CD1c-positive myeloid dendritic cell (primary cell): ENCODE data around the gene ARID3B.
A peak's percentile ranks its signal among the peaks of the same experiment; 100 is the strongest.
"Not testable (repeated sequence)": the region's sequence is repeated elsewhere in the genome, so short reads cannot be mapped to it uniquely, and the experiment has no call there.

ENCODE experiments used
- DNase-seq: peaks from one replicate; pipeline ENCODE4 v3.0.0-alpha.2; 2016; ENCODE audit errors: extremely low spot score

The ARID3B gene

DNA sequence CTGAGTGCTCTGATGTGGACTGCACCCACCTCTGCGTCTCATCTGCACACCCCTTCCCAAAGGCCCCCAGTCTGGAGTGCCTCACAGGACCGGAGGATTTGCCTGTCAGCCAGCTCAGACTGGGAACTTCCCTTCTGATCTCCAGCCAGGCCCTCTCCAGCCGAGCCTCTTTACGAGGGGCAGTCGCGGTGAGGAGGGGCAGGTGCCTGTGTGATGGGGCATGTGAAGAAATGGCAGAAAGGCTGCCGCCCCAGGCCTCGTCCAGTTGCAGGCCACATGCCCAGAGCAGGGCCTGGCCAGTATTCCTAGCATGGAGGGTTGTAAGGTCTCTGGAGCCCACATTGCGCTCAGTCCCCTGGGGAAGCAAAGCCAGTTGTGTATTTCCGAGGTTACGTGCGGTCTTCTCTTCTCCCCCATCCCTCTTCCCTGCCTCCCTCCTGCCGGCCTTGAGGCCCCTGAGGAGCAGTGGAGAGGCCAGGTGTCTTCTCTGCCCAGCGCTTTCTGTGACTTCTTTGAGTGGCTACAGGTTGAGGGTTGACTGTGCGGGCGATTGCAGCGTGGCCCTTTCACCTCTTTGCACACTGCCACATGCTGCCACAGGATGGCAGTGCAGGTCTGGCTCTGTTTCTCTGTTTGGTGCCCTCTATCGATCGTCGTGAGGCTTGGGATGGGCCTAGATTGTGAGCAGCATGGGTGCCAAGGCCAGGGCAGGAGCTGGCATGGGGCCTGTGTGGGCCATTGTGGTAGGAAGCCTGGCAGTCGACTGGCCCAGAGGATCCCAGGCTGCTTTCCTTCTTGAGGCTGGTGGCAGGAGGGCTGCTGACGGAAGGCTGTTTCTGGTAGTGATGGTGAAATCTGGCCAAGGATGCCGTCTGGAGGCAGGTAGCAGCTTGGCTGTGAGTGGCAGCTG, 79.9 kb downstream of the ARID3B start:
- DNase-seq, result peak; percentile 83

DNA sequence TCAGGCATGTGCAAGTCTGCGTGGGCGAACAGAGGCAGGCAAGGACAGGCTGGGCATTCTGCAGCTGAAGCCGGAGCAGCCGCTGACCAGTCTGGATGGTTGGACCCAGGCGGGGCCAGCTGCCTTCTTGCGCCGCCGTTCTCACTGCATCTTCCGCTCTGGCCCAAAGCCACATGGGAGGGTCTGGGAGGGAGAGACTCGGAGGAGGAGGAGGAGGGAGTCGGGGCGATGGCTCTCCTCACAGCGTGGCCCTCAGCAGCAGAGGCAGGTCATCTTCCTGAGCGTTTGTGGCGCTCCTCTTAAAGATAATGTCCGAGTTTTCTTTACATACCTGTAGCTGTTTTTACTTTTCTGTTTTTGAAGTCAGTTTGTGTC, 80.5 kb downstream of the ARID3B start:
- DNase-seq, result no peak

DNA sequence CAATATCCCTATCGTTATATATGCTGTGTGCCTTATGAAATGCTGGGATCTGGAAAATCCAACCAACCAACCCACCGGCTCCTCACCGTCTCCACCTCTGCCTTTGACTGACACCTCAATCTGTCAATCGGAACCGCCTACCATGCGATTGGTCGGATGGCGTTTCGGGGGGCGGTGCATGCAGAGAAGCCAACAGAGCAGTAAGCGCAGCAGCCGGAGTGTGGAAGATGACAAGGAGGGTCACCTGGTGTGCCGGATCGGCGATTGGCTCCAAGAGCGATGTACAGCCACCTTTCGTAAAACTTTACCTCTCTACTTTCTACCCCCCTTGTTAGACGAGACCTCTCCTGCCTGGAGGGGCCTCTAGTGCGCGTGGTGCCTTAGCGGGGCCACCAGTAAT, 80.9 kb downstream of the ARID3B start:
- DNase-seq, result no peak

DNA sequence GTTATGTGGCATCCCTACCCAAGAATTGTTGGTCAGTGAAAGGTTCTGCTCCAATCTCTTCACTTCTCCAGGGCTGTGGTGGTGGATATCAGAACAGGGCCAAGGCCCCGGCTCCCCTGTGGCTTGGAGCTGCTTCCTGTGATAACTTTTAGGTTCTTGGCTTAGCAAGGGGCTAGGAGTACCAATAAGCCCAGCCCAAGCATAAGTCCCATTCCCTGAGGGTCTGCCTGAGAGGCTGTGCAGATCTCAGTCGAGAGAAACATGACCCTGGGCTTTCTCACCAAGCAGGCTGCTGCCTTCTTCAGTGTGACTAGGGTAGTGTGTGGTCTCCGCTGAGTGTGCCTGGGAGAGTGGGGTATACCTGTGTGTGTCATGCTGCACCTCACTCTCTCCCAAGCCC, 81.7 kb downstream of the ARID3B start:
- no peak for DNase-seq

DNA sequence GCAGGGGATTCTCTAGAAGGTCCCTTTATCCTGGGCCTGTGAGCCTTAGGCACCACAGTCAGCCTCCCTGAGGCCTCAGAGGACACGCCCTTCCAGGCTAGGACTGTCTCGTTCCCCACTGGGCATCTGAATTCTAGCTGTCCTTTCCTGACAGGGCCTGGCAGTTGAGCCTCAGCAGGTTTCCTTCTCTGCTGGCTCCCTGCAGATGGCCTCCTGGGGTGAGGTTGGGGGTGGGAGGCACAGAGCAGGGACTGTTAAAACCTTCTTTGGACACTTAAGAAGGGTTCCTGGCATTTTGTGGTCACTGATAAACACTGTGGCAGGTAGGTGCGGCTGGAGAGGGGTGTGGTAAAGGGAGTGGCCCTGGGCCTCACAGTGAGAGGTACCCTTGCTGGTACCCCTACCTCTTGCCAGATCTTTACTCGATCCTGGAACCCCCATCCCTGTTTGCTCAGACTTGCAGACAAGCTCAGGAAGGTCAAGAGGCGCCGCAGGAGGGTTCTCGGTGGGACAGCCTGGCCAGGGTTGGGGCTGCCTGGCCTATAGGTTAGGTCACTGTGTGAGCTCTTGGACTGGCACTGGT, 83.1 kb downstream of the ARID3B start:
- DNase-seq, result no peak

DNA sequence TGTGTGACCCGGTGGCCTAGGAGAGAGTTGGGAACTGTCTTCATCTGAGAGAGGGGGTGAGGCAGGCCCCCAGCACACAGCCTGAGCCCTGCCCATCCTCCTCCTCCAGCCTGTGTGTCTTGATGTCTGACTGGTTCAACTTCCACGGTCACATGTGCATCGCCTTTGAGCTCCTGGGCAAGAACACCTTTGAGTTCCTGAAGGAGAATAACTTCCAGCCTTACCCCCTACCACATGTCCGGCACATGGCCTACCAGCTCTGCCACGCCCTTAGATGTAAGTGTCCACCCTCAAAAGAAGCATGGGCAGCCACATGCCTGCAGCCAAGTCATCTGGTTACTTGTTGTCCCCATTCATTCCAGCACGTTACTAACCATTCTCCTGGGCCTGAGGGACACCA, 84.7 kb downstream of the ARID3B start:
- no peak for DNase-seq

DNA sequence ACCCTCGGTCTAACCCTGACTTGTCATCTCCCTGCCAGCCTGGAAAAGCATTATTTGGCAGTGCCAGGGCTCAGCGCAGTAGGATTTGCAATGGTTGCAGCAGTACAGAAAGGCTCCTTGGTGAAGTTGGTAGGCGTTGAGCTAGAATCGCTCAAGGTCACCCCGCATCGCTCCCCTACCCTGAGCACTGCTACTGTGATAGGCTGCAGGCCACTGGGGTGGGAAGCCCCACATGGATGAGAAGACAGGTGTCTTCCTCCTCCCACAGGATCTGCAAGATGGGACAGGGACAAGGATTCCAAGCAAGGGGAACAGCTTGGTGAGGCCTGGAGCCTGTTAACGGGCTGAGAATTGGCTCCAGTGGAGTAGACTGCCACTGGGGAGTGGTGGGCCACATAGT, 85.3 kb downstream of the ARID3B start:
- no peak for DNase-seq

DNA sequence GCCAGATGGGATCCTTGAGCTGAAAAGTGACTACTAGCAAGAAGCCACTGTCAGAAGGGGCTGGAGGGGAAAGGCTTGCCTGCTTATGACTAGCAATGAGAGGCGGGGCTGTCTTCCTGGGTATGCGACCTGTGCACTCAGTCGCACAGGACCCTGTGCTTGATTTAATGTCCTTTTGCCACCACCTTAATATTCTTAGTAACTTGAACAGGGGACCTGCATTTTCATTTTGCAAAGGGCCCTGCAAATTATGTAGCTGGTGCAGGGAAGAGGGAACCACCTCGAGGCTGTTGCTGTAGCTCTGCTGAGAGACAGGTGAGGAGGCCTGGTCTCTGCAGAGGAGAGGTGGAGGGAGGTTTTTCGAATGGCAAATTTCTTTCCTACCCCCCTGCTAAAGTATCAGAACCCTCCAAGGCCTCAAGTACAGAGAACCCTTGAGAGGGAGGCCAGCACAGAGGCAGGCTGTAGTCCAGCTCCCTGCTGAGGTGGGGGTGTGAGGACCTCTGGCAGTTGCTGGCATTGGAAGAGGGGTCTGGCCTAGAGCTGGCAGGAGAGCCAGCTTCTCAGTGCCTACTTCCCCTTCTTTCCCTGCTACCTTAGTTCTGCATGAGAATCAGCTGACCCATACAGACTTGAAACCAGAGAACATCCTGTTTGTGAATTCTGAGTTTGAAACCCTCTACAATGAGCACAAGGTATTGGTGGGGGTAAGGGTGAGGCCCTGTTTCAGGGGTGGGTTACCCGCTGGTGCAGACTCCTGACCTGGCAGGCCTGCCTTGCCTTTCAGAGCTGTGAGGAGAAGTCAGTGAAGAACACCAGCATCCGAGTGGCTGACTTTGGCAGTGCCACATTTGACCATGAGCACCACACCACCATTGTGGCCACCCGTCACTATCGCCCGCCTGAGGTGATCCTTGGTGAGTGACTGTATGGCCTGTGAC, 86.0 kb downstream of the ARID3B start:
- peak; percentile 38 for DNase-seq

DNA sequence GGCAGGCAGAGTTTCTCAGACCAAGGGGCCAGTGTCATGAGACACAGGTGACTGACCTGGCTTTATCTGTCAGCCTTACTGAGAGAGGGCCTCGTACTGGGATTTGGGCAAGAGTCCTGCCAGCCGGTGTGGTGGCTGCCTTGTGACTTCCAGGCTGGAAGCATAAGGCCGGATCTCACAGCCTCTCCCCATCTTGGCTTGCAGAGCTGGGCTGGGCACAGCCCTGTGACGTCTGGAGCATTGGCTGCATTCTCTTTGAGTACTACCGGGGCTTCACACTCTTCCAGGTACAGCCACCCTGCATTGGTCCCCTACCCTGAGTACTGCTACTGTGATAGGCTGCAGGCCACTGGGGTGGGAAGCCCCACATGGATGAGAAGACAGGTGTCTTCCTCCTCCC, 86.7 kb downstream of the ARID3B start:
- DNase-seq, result no peak

DNA sequence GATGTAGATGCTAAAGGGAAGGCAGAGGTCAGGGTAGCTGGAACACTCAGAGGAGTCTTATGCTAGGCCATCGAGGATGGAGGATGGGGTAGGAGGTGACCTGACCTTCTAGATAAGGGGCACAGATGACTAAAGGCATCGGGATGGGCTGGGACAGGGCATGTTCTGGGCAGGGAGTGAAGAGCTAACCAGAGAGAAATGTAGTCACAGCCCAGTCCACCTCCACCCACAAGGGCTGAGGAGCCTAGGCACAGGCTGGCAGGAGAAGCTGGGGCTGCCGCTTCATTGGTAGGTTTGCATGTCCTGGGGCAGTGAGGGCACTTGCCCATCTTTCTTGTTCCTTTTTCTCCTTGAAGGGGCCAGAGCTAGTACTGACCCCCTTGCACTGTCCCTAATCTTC, 87.2 kb downstream of the ARID3B start:
- no peak for DNase-seq

DNA sequence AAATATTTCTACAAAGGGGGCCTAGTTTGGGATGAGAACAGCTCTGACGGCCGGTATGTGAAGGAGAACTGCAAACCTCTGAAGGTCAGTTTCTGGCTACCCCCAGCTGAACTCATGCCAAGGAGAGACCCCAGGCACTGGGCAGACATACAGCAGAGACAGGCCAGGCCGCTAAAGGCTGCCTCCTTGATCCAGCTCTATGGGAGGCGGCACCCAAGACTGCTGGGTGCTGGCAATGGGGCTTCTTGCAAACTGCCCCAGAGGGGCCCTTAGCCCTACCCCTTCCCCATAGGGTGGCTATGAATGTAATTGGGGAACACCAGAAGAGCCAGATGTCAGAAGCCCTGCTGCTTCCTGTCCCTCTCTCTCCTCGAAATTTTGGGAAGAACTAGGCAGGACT, 87.9 kb downstream of the ARID3B start:
- DNase-seq, result no peak

DNA sequence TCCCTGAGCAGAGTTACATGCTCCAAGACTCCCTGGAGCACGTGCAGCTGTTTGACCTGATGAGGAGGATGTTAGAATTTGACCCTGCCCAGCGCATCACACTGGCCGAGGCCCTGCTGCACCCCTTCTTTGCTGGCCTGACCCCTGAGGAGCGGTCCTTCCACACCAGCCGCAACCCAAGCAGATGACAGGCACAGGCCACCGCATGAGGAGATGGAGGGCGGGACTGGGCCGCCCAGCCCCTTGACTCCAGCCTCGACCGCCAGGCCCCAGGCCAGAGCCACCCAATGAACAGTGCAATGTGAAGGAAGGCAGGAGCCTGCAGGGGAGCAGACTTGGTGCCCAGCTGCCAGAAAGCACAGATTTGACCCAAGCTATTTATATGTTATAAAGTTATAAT, 88.7 kb downstream of the ARID3B start:
- DNase-seq, result not testable (repeated sequence)

DNA sequence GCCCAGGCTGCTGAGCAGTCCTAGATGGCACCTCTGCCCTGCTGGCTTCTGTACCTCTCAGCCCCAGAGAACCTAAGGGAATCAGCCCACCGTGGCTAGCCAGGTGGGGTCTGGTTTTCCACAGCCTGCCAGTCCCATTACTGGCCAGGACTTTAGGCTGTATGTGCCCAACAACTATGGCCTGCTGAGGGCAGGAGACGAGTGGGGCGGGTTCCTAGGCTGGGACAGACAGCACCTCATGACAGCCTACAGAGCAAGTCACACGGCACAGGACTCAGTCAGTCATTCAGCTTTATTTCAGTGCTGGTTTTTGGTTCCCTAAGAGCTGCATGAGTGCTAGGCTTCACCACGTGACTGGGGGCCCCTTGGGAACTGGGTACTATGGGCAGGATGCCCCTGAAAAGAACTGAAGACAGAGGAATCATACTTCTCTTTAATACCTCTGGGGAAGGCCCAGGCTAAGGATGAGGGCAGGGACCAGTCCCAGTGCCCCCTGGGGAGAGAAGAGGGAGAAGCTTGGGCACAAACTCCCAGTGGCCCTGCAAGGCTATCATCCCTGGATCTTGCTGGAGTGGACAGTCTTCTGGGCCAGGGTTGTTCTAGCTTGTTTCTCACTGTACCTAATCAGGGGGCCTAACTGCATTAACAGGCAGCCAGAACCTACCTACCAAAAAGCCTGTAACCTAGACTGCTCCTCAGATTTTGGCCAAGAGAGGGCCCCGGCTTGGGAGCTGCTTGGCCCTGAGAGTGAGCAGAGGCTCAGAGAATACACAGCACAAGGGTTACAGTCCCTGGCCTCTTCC, 89.5 kb downstream of the ARID3B start:
- DNase-seq, result no peak

DNA sequence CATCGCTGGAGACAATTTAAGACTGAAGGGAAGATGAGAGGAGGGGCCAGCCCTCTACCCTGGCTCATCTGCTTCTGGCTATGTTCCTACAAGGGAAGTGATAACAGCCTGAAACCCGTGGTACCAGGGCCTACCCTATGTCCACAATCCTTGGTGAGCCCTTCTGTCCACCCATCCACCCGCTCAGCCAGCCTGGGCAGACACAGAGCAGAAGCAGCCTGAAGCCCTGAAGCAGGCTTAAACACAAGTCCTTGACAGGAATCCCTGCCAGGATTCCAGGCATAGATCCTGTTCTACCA, 90.0 kb downstream of the ARID3B start:
- no peak for DNase-seq

DNA sequence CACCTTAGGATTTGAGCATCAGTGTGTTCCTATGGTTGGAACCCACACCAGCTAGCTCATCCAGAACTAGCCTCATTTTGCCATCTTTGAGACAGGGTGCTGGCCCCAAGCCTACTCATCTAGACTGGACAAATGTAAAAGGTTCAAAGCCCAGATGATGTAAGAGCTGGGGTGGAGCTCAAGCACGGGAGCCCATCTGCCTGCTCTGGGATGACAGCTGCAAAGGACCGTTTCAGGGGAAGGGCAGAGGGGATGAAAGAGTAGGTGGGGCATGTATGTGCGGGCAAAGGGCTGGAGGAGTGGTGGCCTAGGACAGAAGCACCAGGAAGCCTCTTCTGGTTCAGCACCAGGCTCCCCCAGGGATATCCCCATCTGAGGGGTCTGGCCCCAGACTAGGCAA, 90.4 kb downstream of the ARID3B start:
- no peak for DNase-seq

DNA sequence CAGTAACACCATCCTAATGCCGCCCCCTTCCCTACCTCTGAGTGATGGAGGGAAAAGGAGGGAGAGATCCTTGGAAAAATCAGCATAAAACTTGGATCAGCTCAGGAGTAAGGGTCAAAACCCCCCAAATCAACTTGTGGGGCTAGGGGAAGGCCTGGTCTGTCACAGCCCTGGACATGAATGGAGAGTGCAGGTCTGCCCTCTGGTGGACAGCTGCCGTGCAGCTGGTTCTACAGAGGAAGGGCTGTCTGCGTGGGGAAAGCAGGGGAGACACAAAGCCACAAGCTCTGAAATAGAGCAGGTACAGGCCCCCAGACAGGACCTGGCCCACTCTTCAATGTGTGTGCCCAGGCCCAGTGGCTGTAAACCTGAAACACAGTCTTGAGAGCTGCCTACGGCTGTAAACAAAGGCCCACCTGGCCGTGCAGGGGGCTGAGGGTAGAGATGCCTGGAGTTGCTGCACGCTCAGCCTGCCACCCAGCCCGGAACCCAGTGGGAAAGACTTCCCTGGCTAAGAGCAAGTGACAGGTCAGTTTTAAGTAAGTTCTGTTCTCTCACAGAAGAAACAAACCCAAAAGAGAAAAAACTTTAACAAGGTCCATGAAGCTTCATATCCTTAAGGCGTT, 91.0 kb downstream of the ARID3B start:
- DNase-seq, result peak; percentile 55

DNA sequence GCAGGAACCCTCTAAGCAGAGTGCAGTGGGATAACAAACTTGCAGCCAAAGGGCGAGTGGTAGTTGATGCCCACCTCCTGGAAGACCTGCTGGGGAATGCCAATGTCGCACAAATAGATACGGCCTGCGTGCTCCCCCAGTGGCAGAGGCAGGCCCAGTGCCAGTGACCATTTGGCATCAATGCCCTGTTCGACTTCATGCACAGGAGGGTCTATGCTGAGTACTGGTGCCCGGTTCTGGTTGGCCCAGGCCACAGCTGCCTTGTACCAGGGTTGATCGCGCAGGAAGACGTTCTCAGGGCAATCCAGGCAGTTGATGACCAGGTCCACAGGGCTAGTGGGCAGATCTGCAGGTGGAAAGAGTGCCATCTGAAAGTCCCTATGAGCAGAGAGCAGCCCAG, 91.6 kb downstream of the ARID3B start:
- no peak for DNase-seq

DNA sequence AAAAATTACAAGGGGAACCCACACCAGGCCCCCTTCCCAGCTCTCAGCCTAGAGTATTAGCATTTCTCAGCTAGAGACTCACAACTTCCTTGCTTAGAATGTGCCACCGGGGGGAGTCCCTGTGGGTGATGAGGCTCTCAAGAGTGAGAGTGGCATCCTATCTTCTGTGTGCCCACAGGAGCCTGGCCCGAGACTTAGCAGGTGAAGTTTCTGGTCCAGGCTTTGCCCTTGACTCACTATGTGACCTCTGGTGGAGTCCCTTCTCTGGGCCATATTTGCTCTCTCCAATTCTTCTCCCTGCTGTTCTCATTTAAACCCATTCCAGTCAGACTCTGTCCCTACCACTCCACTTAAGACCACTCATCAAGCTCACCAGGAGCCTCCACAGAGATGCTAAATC, 92.8 kb downstream of the ARID3B start:
- no peak for DNase-seq

DNA sequence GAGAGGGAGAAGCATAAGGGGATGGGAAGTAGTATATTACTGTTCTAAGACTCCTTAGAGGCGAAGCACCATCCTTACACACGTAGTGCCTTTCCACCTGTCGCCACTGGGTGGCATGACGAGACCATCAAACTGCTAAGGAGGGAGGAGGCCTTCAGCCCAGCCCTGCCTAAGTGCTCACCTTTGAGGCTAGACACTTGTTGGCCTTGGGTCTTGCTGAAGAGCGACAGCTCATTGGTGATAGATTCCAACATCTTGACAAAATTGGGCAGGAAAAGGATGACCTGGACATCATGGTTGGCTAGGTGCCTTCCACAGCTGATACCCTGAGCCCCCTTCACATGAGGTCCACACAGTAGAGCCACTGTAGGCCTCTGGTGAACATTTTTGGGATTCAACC, 94.2 kb downstream of the ARID3B start:
- DNase-seq, result peak; percentile 77

DNA sequence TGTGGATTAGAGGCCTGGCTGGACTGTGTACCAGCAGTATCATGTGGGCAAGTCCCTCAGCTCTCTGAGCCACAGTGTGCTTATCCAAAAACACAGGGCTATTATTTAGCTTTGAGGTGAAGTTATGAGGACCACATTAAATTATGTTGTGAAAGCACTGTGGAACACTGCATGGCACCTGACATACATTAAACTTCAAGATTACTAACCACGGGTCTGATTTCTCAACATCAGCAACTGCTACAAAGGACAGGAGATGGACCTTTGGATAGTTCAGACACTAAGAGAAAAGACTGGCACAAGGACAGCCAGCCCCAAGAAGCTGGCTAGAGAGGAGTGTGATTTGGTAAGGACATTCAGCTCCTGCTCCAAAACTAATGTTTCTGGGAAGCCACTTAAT, 96.0 kb downstream of the ARID3B start:
- no peak for DNase-seq

DNA sequence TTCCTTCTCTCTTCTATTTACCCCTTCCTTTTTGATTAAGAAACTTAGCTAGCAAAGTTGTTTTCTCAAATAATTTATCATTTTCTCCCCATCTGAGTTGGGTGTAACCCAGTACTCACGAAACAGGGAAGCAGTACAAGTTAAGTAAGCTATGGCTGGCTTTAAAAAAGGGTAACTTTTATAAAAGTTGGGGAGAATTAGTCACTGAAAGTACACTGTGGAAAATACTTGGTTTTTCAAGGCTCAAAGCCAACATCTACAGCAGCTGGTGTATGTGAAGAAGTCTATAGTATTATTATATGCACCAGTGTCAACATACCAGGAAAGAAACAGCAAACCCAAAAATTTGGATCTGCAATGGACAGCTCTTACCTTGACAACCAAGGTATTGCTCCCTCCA, 100.1 kb downstream of the ARID3B start:
- no peak for DNase-seq
